Spleen (tissue), 11 donors: ENCODE results near the gene RIMBP2. TPM values are rescaled to one million over a fixed set of nuclear protein-coding genes. Genes with fewer than 3 reads are reported as not detected.

Source experiments
- DNase-seq: peaks from one replicate; pipeline ENCODE4 v3.0.0-alpha.2; 2020
- H3K27ac ChIP-seq, 8 donors: fragments of 200-600 bp; sonication (generic) in 7 of 8; 1 replicate in 4 of 8; 2 replicates in 4 of 8; pipeline versions ENCODE4 v1.5.0 to v1.8.0; 2016 to 2021; ENCODE audit warnings: inconsistent platforms in 4 of 8, mild to moderate bottlenecking in 4 of 8, moderate library complexity in 1 of 8
- H3K27me3 ChIP-seq, 7 donors: fragments of 200-600 bp; sonication (generic) in 6 of 7; replicated peaks in 1 of 7; 1 replicate in 4 of 7; 2 replicates in 3 of 7; pipeline versions ENCODE4 v1.5.0 to v1.8.0; 2016 to 2021; ENCODE audit warnings: inconsistent platforms in 3 of 7, mild to moderate bottlenecking in 1 of 7
- H3K36me3 ChIP-seq, 6 donors: fragments of 200-600 bp; sonication (generic) in 5 of 6; 1 replicate in 4 of 6; 2 replicates in 2 of 6; pipeline versions ENCODE4 v1.5.0 to v1.8.0; 2016 to 2021; ENCODE audit warnings: inconsistent platforms in 2 of 6
- H3K4me1 ChIP-seq, 6 donors: fragments of 200-600 bp; sonication (generic) in 5 of 6; 1 replicate in 3 of 6; 2 replicates in 3 of 6; pipeline versions ENCODE4 v1.5.0 to v1.8.0; 2016 to 2021; ENCODE audit warnings: inconsistent platforms in 3 of 6
- H3K4me3 ChIP-seq, 8 donors: fragments of 200-600 bp; sonication (generic) in 7 of 8; 1 replicate in 4 of 8; 2 replicates in 4 of 8; pipeline versions ENCODE4 v1.5.0 to v1.8.0; 2016 to 2021; ENCODE audit warnings: inconsistent platforms in 4 of 8, mild to moderate bottlenecking in 4 of 8, moderate library complexity in 2 of 8
- H3K9me3 ChIP-seq, 8 donors: fragments of 200-600 bp; sonication (generic) in 7 of 8; 1 replicate in 4 of 8; 2 replicates in 4 of 8; pipeline versions ENCODE4 v1.5.0 to v1.8.0; 2016 to 2021; ENCODE audit warnings: inconsistent platforms in 4 of 8
- POLR2A ChIP-seq, 3 donors: fragments of 450-650 bp; IDR thresholded peaks; one replicate each; pipeline ENCODE4 v1.5.1; 2017; ENCODE audit warnings: antibody characterized with exemption in 3 of 3, mild to moderate bottlenecking in 1 of 3
- POLR2AphosphoS5 ChIP-seq, 3 donors: sonication (generic); formaldehyde crosslinking; IDR thresholded peaks; one replicate each; pipeline ENCODE4 v1.5.1; 2017; ENCODE audit warnings: antibody characterized with exemption in 3 of 3
- WGBS, 5 donors: extraction: QIAGEN DNeasy Blood & Tissue Kit in 3 of 5; methylation state at CpG; one replicate each; pipeline versions ENCODE4 v1.1.5 to v1.1.7; 2013 to 2018; 5-methylcytosine and 5-hydroxymethylcytosine counted together
- intact Hi-C: fragments of 100-400 bp; cut with DNase I; formaldehyde crosslinking; loops from one replicate; pipeline ENCODE4 v1.15.0; 2023; ENCODE audit warnings: low total_unique reads
- polyA plus RNA-seq, 3 donors: library from polyadenylated mRNA; stranded (reverse); fragments of 200-250 nt; gene quantifications; one replicate each; pipeline ENCODE4 v1.2.1, GENCODE V29; 2013
- total RNA-seq, 7 donors: library from RNA; depleted of rRNA in 3 of 7; stranded (reverse); fragments of >200 nt in 3 of 7; fragmentation: NEBNext Ultra II Directional in 4 of 7; extraction: Animal tissue kit (Norgen Biotek cat#: 25700) in 4 of 7; gene quantifications; one replicate each; pipeline versions ENCODE4 v1.1.0 to v1.2.1, GENCODE V29; 2016 to 2021
- TF ChIP-seq, protein P1 (sequence below), 11 experiments: fragments of 200-600 bp in 7 of 11; fragments of 450-650 bp in 4 of 11; sonication (generic) in 4 of 11; IDR thresholded peaks in 8 of 11; conservative IDR thresholded peaks in 3 of 11; 1 replicate in 7 of 11; 2 replicates in 4 of 11; pipeline versions ENCODE4 v1.4.0 to v1.8.0; 2016 to 2021; ENCODE audit warnings: antibody characterized with exemption in 11 of 11, inconsistent platforms in 4 of 11, mild to moderate bottlenecking in 1 of 11
- donor health status: healthy with polysubstance abuse.
- donor health status: DM: no; HTN: no; CAD: no; lungs with moderate emphysema.
- donor health status: DM: no; HTN: no; CAD: no.
- donor health status: Bipolar disorder and iron deficiency.
- donor health status: healthy.
- donor health status: DM: no; HTN: no; CAD: no.
- donor health status: DM: yes; HTN: yes; CAD: no.

Gene RIMBP2
- total and polyA plus RNA-seq, 10 donors, result 0.05 to 5.2 (median 0.95) TPM

DNA sequence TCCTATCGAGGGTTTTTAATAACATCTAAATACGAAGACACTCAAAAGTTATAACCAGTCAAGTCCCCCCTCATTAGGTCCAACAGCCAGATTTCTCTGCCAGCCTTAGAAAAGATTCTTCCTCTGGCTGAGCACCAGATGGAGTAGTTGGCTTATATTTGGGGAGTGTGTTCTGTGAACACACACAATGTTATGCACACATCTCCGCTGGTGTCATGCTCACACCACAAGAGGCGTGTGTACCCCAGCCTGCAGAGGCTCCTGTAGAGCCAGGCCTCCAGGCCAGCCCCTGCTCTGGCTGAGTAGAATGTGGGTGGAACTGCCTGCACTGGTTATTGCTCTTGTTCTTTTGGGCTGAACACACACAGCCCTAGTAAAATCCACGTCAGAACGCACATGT is 314.4 kb downstream of the RIMBP2 start:
- intact Hi-C loops, result no loop called here
- no peak for DNase-seq
- 79 to 87% (median 82%) methylated on average over 6 of the region's 6 CpGs for WGBS, 5 donors
- Histone ChIP-seq H3K4me1 (no peaks in the 10 kb centered on the region), H3K36me3 (no peaks in the 10 kb centered on the region), H3K9me3 (no peaks in the 10 kb centered on the region), H3K27me3 (no peaks in the 10 kb centered on the region), H3K27ac (no peak overlapping the region), H3K4me3 (no peak overlapping the region)
- TF ChIP-seq POLR2A (IDR thresholded peaks at IDR 0.05) (no peak), POLR2AphosphoS5 (IDR thresholded peaks at IDR 0.05) (no peak)
- TF ChIP-seq, protein P1, sequence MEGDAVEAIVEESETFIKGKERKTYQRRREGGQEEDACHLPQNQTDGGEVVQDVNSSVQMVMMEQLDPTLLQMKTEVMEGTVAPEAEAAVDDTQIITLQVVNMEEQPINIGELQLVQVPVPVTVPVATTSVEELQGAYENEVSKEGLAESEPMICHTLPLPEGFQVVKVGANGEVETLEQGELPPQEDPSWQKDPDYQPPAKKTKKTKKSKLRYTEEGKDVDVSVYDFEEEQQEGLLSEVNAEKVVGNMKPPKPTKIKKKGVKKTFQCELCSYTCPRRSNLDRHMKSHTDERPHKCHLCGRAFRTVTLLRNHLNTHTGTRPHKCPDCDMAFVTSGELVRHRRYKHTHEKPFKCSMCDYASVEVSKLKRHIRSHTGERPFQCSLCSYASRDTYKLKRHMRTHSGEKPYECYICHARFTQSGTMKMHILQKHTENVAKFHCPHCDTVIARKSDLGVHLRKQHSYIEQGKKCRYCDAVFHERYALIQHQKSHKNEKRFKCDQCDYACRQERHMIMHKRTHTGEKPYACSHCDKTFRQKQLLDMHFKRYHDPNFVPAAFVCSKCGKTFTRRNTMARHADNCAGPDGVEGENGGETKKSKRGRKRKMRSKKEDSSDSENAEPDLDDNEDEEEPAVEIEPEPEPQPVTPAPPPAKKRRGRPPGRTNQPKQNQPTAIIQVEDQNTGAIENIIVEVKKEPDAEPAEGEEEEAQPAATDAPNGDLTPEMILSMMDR (IDR thresholded peaks at IDR 0.05 in 8 of 11, conservative IDR thresholded peaks at IDR 0.05 in 3 of 11), result no peak

DNA sequence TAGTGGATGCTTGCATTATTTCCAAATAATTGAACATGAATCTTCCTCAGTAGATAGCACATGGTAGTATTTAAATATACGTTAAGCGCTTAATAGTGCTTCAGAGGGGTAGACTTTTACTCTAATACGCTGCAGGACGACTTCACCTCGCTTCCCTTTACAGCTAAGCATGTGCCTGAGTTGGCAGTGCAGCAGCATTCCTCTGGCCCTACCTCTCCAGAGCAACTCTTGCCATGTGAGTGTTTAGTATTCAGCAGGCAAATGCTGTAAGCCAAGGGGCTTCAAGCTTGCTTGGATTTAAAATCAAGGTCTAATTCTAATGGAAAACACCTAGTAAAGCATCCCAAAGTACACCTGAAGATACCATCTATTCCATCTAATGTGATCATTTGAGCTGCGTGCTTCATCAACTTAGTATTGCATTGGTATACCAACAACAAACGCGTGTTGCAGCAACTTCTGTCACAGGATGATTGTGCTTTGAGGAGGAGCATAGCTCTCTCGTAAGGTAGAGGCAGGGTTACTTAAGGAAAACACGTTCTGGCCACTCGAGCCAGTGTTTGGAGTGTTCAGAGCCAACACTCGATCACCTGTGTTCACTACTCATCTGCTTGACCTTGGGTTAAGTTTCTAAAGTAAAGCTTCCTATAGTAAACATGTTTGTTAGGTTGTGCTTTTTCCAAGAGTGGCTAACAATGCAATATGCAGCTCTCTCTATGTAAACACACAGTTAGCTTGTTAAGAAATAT is 317.8 kb downstream of the RIMBP2 start:
- 71 to 82% (median 81%) methylated on average over 12 of the region's 12 CpGs for WGBS, 5 donors
- no peak for DNase-seq
- Histone ChIP-seq H3K9me3 (no peaks in the 10 kb centered on the region), H3K4me3 (no peak overlapping the region), H3K36me3 (no peaks in the 10 kb centered on the region), H3K27me3 (no peaks in the 10 kb centered on the region), H3K4me1 (no peaks in the 10 kb centered on the region), H3K27ac (no peak overlapping the region)
- intact Hi-C loops, result no loop called here
- TF ChIP-seq, protein P1 (IDR thresholded peaks at IDR 0.05 in 8 of 11, conservative IDR thresholded peaks at IDR 0.05 in 3 of 11), result no peak
- TF ChIP-seq POLR2A (IDR thresholded peaks at IDR 0.05) (no peak), POLR2AphosphoS5 (IDR thresholded peaks at IDR 0.05) (no peak)

DNA sequence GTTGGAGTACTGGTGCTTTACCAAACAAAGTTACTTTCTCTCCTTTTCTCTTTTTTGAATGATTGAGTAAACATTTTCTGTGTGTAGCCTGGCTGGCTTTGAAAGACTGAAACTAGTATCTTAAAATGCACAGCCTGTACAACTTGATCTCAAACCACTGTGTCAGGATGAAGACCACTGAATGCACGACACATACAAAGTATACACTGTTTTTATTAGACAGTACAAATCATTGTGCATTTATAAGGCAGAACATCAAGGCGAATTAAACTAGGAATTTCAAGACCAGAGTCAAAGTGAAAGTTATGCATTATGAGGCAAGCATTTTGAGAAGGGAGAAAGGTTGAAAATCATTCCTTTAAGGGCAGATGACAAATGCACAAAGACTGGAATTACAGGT is 319.4 kb downstream of the RIMBP2 start:
- no peak for TF ChIP-seq POLR2A (IDR thresholded peaks at IDR 0.05)
- TF ChIP-seq, protein P1 (IDR thresholded peaks at IDR 0.05 in 8 of 11, conservative IDR thresholded peaks at IDR 0.05 in 3 of 11), result no peak
- no peak for TF ChIP-seq POLR2AphosphoS5 (IDR thresholded peaks at IDR 0.05)
- Histone ChIP-seq H3K36me3 (no peaks in the 10 kb centered on the region), H3K4me1 (no peaks in the 10 kb centered on the region), H3K9me3 (no peaks in the 10 kb centered on the region), H3K27me3 (no peaks in the 10 kb centered on the region), H3K4me3 (no peak overlapping the region), H3K27ac (no peak overlapping the region)
- DNase-seq, result no peak
- intact Hi-C loops, result no loop called here
- 78 to 93% (median 82%) methylated on average over 2 of the region's 2 CpGs for WGBS, 5 donors

DNA sequence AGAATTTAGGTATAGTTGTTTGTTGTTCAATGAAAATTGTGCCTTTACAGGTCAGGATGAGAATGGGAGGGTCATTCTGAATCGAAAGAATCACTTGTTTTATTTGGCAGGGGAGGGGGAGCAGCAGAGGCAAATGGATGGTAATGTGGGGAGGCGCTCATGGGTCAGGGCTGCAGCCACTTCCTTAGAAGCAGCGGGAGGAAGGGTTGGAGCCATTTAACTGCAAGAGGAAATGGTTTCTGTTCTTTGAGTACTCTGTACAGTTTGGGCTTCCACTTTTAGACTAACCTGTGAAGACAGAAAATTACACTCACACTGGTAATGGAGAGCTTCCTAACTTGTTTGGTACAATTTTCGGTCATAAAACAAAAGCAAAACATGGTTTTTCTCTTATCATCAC is 321.2 kb downstream of the RIMBP2 start:
- H3K36me3 ChIP-seq, result no peaks in the 10 kb centered on the region
- intact Hi-C loops, result no loop called here
- TF ChIP-seq POLR2A (IDR thresholded peaks at IDR 0.05), result no peak
- TF ChIP-seq, protein P1 (IDR thresholded peaks at IDR 0.05 in 8 of 11, conservative IDR thresholded peaks at IDR 0.05 in 3 of 11), result no peak
- no peak for TF ChIP-seq POLR2AphosphoS5 (IDR thresholded peaks at IDR 0.05)
- no peak for DNase-seq
- WGBS, 5 donors, result 12 to 38% (median 22%) methylated on average over 4 of the region's 4 CpGs
- H3K27ac ChIP-seq, result no peak overlapping the region
- no peaks in the 10 kb centered on the region for H3K4me1 ChIP-seq
- H3K9me3 ChIP-seq, result no peaks in the 10 kb centered on the region
- H3K4me3 ChIP-seq, result no peak overlapping the region
- H3K27me3 ChIP-seq, result no peaks in the 10 kb centered on the region
